ENCODE results near the gene ASXL1. TPM values are rescaled to one million over a fixed set of nuclear protein-coding genes. Genes with fewer than 3 reads are reported as not detected.

The ASXL1 gene
- total and polyA plus RNA-seq, 9 of the 15 experiments (the other 6 are each of a cell fraction or from before 2014, with no cell fraction given): 6.5 to 65.3 (median 32.3) TPM

GRCh38 chr20:32357869-32358631, at the start of gene ASXL1 (continued):
- TF ChIP-seq ZNF639 (CRISPR knock-in tag; conservative IDR thresholded peaks at IDR 0.05 in 1 of 2, IDR thresholded peaks at IDR 0.05 in 1 of 2) (peak in 1 of 2 experiments; percentile 89; a peak in 2 of 4 replicates), MIER1 (IDR thresholded peaks at IDR 0.05; ENCODE audit: low read depth) (no peak), SIN3B (IDR thresholded peaks at IDR 0.05; ENCODE audit: low read depth) (no peak), MYC (IDR thresholded peaks at IDR 0.05; ENCODE audit: low read depth, low read length) (peak; percentile 77), MYC (CRISPR knock-in tag; IDR thresholded peaks at IDR 0.05; ENCODE audit: borderline replicate concordance, low read depth) (no peak), NR4A1 (CRISPR knock-in tag; IDR thresholded peaks at IDR 0.05) (no peak), NR4A1 (tag; IDR thresholded peaks at IDR 0.05) (no peak), TCFL5 (CRISPR knock-in tag; conservative IDR thresholded peaks at IDR 0.05) (no peak), ZFX (CRISPR knock-in tag; IDR thresholded peaks at IDR 0.05) (peak; percentile 85), DPF2 (IDR thresholded peaks at IDR 0.05) (peak; percentile 38; the same call in 1 of the 2 replicates), SMAD3 (CRISPR knock-in tag; conservative IDR thresholded peaks at IDR 0.05) (no peak), ZNF347 (CRISPR knock-in tag; IDR thresholded peaks at IDR 0.05; ENCODE audit: low read depth) (no peak), L3MBTL2 (IDR thresholded peaks at IDR 0.05) (peak; percentile 40; the same call in 1 of the 2 replicates), TAF7 (tag; IDR thresholded peaks at IDR 0.05) (peak; percentile 98), MTF1 (CRISPR knock-in tag; IDR thresholded peaks at IDR 0.05; ENCODE audit: borderline replicate concordance) (no peak), ZNF263 (CRISPR knock-in tag; IDR thresholded peaks at IDR 0.05; ENCODE audit: borderline replicate concordance) (peak; percentile 37; the same call in 1 of the 2 replicates), TRIM25 (IDR thresholded peaks at IDR 0.05; ENCODE audit: borderline replicate concordance) (no peak), SMARCA5 (IDR thresholded peaks at IDR 0.05) (no peak), ZNF76 (CRISPR knock-in tag; IDR thresholded peaks at IDR 0.05; ENCODE audit: borderline replicate concordance) (no peak), HDAC1 (IDR thresholded peaks at IDR 0.05) (peak in 1 of 2 experiments; percentile 84; a peak in 2 of 4 replicates), ZNF354B (CRISPR knock-in tag; IDR thresholded peaks at IDR 0.05) (no peak), TEAD1 (CRISPR knock-in tag; IDR thresholded peaks at IDR 0.05) (peak; percentile 72 to 93; a peak in 3 of 4 replicates), ZBTB17 (CRISPR knock-in tag; IDR thresholded peaks at IDR 0.05) (no peak; the same call in 1 of the 2 replicates), RBM39 (optimal IDR thresholded peaks at IDR 0.05; ENCODE audit: low read depth, low read length) (no peak), MCM2 (IDR thresholded peaks at IDR 0.05; ENCODE audit: low read depth) (no peak)
- TF ChIP-seq, protein P1, sequence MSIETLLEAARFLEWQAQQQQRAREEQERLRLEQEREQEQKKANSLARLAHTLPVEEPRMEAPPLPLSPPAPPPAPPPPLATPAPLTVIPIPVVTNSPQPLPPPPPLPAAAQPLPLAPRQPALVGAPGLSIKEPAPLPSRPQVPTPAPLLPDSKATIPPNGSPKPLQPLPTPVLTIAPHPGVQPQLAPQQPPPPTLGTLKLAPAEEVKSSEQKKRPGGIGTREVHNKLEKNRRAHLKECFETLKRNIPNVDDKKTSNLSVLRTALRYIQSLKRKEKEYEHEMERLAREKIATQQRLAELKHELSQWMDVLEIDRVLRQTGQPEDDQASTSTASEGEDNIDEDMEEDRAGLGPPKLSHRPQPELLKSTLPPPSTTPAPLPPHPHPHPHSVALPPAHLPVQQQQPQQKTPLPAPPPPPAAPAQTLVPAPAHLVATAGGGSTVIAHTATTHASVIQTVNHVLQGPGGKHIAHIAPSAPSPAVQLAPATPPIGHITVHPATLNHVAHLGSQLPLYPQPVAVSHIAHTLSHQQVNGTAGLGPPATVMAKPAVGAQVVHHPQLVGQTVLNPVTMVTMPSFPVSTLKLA (conservative IDR thresholded peaks at IDR 0.05): peak; percentile 63 to 79
